ENCODE data around the gene CPLANE2. TPM values are rescaled to one million over a fixed set of nuclear protein-coding genes. Genes with fewer than 3 reads are reported as not detected.

Gene CPLANE2
- total RNA-seq, 2 experiments from 2014 or later: 1.2 to 1.4 TPM

- Mint-ChIP-seq H3K27me3 (no peaks in the 10 kb centered on the region), H3K4me3 (no peak overlapping the region), H3K9me3 (no peaks in the 10 kb centered on the region), H3K27ac (no peak overlapping the region), H3K36me3 (ENCODE audit: low read depth) (no peaks in the 10 kb centered on the region), H3K4me1 (ENCODE audit: low read depth) (peaks cover 9% of the 10 kb centered on the region)
- intact Hi-C loops (cut with micrococcal nuclease): loop anchor here (10.0 kb wide), 1 partner anchor 124 kb away; the partner anchor contains the start of gene SZRD1
- no peak for TF ChIP-seq CTCF (IDR thresholded peaks at IDR 0.05)
- no peak for DNase-seq
- ChIA-PET CTCF (interaction anchor here (1.3 kb wide), 1 partner anchor 36 kb away, joined by 4 read pairs; no protein-coding TSS in a partner anchor), POLR2A (no interaction called here)
- no peak for ATAC-seq
These were observed 4.3 kb upstream of the CPLANE2 start for GRCh38 chr1:16241221-16241708.

- no peak for ATAC-seq
- H3K27ac Mint-ChIP-seq: no peak overlapping the region
- POLR2A ChIA-PET: interaction anchor here (0.6 kb wide), 1 partner anchor 91 kb away, joined by 3 read pairs; no protein-coding TSS in a partner anchor
These were observed 3.0 kb upstream of the CPLANE2 start for GRCh38 chr1:16239972-16240491.

GRCh38 chr1:16237343-16237830 lies 404 bp upstream of the CPLANE2 start:
- no peak for TF ChIP-seq CTCF (IDR thresholded peaks at IDR 0.05)
- H3K4me3 Mint-ChIP-seq: peak overlapping the region; percentile 85

More at GRCh38 chr1:16239972-16240491, 3.0 kb upstream of the CPLANE2 start:
- TF ChIP-seq CTCF (IDR thresholded peaks at IDR 0.05): no peak
- peaks cover 13% of the 10 kb centered on the region for H3K4me1 Mint-ChIP-seq (ENCODE audit: low read depth)
- intact Hi-C loops (cut with micrococcal nuclease): loop anchor here (10.0 kb wide), 1 partner anchor 125 kb away; the partner anchor contains the start of gene SZRD1
- CTCF ChIA-PET: interaction anchor here (1.4 to 1.8 kb wide), 2 partner anchors 123 to 167 kb away, joined by 3 to 5 read pairs; partner anchors contain the start of gene FAM131C
- no peak overlapping the region for H3K4me3 Mint-ChIP-seq
- no peak for DNase-seq
- no peaks in the 10 kb centered on the region for H3K9me3 Mint-ChIP-seq
- no peaks in the 10 kb centered on the region for H3K27me3 Mint-ChIP-seq
- no peaks in the 10 kb centered on the region for H3K36me3 Mint-ChIP-seq (ENCODE audit: low read depth)

GRCh38 chr1:16235944-16236510 lies 956 bp downstream of the CPLANE2 start:
- Mint-ChIP-seq H3K27me3 (no peaks in the 10 kb centered on the region), H3K27ac (peak overlapping the region; percentile 89), H3K4me1 (ENCODE audit: low read depth) (peaks cover 13% of the 10 kb centered on the region), H3K9me3 (no peaks in the 10 kb centered on the region), H3K36me3 (ENCODE audit: low read depth) (no peaks in the 10 kb centered on the region), H3K4me3 (peak overlapping the region; percentile 85)
- intact Hi-C loops (cut with micrococcal nuclease): no loop called here
- ChIA-PET CTCF (interaction anchor here (0.9 to 3.4 kb wide), 10 partner anchors 8 to 163 kb away, joined by 3 to 10 read pairs (median 3); partner anchors contain the start of gene FAM131C), POLR2A (interaction anchor here (2.2 kb wide), 1 partner anchor 14 kb away, joined by 8 read pairs; no protein-coding TSS in a partner anchor)
- peak; percentile 64 for ATAC-seq
- peak; percentile 36 for TF ChIP-seq CTCF (IDR thresholded peaks at IDR 0.05)
- DNase-seq: peak; percentile 69

More at GRCh38 chr1:16237343-16237830, 404 bp upstream of the CPLANE2 start:
- ChIA-PET CTCF (interaction anchor here (1.1 to 2.2 kb wide), 5 partner anchors 11 to 158 kb away, joined by 4 to 14 read pairs (median 5); no protein-coding TSS in a partner anchor), POLR2A (interaction anchor here (0.5 to 2.2 kb wide), 3 partner anchors 8 to 197 kb away, joined by 3 to 8 read pairs (median 4); no protein-coding TSS in a partner anchor)
- intact Hi-C loops (cut with micrococcal nuclease): no loop called here
- no peaks in the 10 kb centered on the region for H3K27me3 Mint-ChIP-seq
- DNase-seq (no peak), ATAC-seq (no peak)
- peaks cover 13% of the 10 kb centered on the region for H3K4me1 Mint-ChIP-seq (ENCODE audit: low read depth)
- H3K36me3 Mint-ChIP-seq (ENCODE audit: low read depth): no peaks in the 10 kb centered on the region
- peak overlapping the region; percentile 89 for H3K27ac Mint-ChIP-seq
- H3K9me3 Mint-ChIP-seq: no peaks in the 10 kb centered on the region

All from activated CD8-positive, alpha-beta T cell treated with anti-CD3 and anti-CD28 coated beads for 36 hours (primary cell).